GM12892 (cell line): ENCODE results near the gene UNG.

Source experiments
- POLR2A ChIP-seq: IDR thresholded peaks from 2 replicates; pipeline ENCODE4 v1.6.1; 2011; ENCODE audit warnings: low read depth, low read length, control low read depth
- POLR2AphosphoS5 ChIP-seq: IDR thresholded peaks from 2 replicates; pipeline ENCODE4 v1.6.1; 2011; ENCODE audit warnings: low read depth, low read length, control low read depth

DNA sequence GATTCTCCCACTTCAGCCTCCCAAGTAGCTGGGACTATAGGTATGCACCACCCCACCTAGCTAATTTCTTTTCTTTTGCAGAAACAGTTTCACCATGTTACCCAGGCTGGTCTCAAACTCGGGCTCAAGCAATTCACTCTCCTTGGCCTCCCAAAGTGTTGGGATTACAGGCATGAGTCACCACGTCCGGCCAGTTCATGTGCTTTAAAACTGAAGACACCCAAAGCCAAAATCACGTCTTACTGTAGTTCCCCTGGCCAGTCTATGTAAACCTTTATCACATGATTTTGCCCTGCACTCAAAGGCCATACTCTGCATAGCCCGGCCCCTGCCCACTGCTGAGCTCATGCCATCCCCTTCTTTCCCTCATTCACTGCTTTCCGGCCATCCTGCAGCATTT lies 8.6 kb upstream of the UNG start:
- TF ChIP-seq POLR2AphosphoS5 (no peak), POLR2A (no peak)
